Testis (tissue), 2 donors: ENCODE measurements around the gene ALG8.

Experiments
- POLR2A ChIP-seq: fragments of 450-650 bp; IDR thresholded peaks from one replicate; pipeline ENCODE4 v1.6.1; 2017; ENCODE audit warnings: antibody characterized with exemption, mild to moderate bottlenecking, moderate library complexity
- TF ChIP-seq, protein P1 (sequence below), 3 experiments: fragments of 450-650 bp in 2 of 3; fragments of 200-600 bp in 1 of 3; sonication (generic) in 1 of 3; IDR thresholded peaks; one replicate each; pipeline ENCODE4 v1.5.1; 2016 to 2019; ENCODE audit warnings: antibody characterized with exemption in 3 of 3, mild to moderate bottlenecking in 2 of 3, moderate library complexity in 1 of 3

- TF ChIP-seq, protein P1, sequence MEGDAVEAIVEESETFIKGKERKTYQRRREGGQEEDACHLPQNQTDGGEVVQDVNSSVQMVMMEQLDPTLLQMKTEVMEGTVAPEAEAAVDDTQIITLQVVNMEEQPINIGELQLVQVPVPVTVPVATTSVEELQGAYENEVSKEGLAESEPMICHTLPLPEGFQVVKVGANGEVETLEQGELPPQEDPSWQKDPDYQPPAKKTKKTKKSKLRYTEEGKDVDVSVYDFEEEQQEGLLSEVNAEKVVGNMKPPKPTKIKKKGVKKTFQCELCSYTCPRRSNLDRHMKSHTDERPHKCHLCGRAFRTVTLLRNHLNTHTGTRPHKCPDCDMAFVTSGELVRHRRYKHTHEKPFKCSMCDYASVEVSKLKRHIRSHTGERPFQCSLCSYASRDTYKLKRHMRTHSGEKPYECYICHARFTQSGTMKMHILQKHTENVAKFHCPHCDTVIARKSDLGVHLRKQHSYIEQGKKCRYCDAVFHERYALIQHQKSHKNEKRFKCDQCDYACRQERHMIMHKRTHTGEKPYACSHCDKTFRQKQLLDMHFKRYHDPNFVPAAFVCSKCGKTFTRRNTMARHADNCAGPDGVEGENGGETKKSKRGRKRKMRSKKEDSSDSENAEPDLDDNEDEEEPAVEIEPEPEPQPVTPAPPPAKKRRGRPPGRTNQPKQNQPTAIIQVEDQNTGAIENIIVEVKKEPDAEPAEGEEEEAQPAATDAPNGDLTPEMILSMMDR (IDR thresholded peaks at IDR 0.05): no peak
- no peak for TF ChIP-seq POLR2A
Measured at GRCh38 chr11:78066471-78066870, 73.0 kb downstream of the ALG8 start.
